Activated T-cell treated with anti-CD3 and anti-CD28 coated beads for 24 hours (primary cell): ENCODE measurements around the gene EFHD2.
"Not testable (repeated sequence)": the region's sequence is repeated elsewhere in the genome, so short reads cannot be mapped to it uniquely, and the experiment has no call there.

Experiments
- DNase-seq: peaks from one replicate; pipeline ENCODE4 v3.0.0-alpha.2; 2020; ENCODE audit warnings: low read depth

EFHD2 gene

DNA sequence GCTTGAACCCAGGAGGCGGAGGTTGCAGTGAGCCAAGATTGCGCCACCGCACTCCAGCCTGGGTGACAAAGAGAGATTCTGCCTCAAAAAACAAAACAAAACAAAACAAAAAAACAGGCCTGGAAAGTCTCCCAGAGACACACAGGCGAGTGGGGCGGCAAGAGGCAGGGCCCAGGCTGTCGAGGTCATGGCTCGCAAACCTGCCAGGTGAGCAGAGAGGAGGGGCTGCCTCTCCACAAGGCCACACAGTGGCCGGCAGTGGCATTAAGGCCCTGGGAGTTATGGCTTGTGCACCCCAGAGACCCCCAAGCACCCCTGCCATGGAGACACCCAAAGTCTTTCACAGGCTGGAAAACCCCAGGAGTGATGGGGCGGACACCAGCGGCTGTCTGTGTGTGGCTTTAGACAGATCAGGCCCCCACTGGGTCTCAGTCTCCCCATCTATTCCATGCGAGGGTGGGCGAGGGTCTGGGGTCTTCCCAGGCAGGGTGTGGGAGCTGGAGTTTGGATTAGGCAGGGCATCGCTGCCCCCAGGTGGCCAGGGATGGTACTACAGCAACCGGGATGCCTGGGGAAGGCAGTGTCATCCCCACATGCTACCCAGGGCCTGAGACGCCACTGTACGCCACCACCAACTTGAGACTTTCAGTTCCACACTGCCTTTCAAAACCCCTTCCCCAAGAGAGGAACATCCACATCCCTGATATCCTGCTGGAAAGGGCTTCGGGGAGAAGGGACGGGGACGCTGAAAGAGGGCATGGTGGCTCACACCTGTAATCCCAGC lies 21.3 kb downstream of the EFHD2 start:
- DNase-seq = peak; percentile 61

GRCh38 chr1:15431571-15431948 lies 21.9 kb downstream of the EFHD2 start:
- DNase-seq = no peak

DNA sequence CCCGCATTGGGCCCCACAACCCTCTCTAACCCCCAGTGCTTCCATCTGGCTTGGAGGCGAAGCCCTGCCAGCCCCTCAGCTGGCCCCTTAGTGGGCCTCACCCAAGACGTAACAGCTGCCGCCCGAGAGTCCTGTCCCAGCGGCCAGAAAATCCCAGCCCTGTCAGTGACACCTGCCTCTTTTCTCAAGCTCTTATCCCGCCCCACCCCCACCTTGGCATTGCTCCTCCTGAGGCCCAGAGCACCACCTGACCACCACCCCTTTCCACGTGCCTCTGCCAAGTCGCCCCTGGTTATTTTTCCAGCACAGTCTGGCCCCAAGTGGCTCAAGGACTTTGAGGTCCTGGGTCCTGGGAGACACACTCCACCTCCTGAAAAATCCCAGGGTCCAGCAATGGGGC lies 22.6 kb downstream of the EFHD2 start:
- DNase-seq = no peak

- no peak for DNase-seq
Observed at GRCh38 chr1:15433471-15433870, 23.8 kb downstream of the EFHD2 start.

- not testable (repeated sequence) for DNase-seq
Observed at GRCh38 chr1:15434739-15435138, 25.1 kb downstream of the EFHD2 start.

DNA sequence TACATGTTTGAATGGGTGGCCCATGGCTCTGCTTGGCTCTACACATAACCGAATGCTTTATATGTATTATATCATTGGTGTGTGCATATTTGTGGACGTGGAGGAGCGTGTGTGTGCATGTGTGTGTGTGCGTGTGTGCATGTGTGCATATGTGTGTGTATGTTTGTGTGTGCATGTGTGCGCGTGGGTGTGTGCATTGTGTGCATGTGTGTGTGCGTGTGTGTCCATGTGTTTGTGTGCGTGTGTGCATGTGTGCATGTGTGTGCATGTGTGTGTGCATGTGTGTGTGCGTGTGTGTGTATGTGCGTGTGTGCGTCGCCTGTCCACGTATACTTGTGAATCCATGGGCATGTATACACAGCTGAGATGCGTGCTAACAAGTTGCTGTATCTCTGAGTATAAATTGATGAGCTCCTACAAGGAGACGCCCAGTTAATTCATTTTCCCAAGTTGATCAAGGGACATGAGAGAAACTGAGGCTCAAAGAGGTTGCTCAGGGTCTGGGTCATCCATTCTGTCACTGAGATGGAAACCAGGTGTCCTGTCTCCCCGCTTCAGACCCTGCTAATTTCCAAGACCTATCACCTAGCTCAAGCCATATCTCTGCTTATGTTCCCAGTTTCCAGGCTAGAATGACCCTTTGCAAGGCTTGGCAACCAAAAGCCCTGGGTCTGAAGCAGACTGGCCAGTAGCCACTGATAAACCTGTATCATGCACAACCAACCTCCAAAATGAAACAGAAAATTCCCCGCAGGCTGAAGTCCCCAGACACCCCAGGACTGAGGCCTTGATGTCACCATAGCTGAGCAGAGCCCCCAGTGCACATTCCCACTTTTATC lies 25.8 kb downstream of the EFHD2 start:
- DNase-seq = no peak

DNA sequence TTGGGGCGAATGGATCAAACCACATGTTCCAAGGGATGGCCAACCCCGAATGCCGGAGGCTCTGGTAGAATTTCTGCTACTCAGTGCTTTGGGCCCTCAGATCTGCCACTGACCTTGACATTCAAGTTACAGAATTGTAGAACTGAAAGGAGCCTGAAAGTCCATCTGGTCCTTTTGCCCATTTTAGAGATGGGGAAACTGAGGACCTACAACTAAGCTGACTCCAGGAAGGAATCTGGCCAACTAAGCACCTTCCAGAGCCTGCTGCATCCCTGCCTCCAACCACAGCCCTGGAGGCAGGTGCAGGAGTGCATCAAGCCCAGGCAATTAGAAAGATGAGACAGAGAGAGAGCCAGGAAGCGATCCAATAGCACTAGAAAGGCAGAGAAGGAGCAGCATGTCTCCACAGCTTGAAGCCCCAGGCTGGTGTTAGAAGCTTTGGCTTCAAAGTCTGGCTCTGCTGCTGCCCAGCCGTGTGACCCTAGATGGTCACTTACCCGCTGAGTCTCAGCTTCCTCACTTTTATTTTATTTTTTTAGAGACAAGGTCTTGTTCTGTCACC lies 27.3 kb downstream of the EFHD2 start:
- no peak for DNase-seq

GRCh38 chr1:15439325-15439724 lies 29.6 kb downstream of the EFHD2 start:
- DNase-seq = no peak

GRCh38 chr1:15440357-15440756 lies 30.7 kb downstream of the EFHD2 start:
- no peak for DNase-seq

DNA sequence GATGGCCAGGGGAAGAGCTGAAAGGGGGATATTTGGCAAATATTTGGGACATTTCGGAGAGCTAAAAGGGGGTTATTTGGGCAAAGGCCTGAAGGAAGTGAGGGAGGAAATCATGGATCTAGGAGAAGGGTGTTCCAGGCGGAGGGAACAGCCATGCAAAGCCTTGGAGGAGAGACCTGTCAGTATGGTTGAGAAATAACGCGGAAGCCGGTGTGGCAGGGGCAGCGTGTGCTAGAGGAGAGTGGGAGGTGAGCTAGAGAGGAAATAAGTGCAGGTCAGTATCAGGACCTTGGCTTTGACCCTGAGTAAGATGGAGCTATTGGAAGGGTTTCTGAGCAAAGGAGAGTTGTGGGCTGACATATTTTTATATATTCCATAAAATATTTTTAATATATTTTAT lies 31.6 kb downstream of the EFHD2 start:
- DNase-seq = no peak

- no peak for DNase-seq
Observed at GRCh38 chr1:15442119-15442518, 32.4 kb downstream of the EFHD2 start.

- DNase-seq = no peak
Observed at GRCh38 chr1:15442759-15443158, 33.1 kb downstream of the EFHD2 start.

- DNase-seq = no peak
Observed at GRCh38 chr1:15443281-15443680, 33.6 kb downstream of the EFHD2 start.

GRCh38 chr1:15444468-15445389 lies 35.0 kb downstream of the EFHD2 start:
- DNase-seq = no peak

DNA sequence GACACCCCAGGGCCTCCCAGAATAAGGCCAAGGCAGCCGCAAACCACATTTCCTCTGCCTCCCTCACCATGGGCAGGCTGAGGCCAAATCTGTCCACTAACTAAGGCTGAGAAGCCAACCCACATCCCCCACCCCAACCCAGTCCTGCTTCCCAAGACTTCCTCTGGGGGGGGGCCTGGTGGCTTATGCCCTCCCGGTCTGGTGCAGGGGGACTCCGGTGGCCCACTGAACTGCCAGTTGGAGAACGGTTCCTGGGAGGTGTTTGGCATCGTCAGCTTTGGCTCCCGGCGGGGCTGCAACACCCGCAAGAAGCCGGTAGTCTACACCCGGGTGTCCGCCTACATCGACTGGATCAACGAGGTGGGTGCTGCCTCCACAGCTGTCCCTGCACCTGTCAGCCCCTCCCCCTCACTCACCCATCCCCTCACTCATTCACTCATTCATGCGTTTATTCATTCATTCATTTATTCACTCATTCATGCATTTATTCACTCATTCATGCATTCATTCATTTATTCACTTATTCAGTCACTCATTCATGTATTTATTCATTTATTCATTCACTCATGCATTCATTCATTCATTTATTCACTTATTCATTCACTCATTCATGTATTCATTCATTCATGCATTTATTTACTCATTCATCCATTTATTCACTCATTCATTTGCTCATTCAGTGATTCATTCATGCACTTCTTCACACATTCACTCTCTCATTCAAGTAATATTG lies 35.9 kb downstream of the EFHD2 start:
- DNase-seq = no peak

- DNase-seq = no peak
Observed at GRCh38 chr1:15446212-15446611, 36.5 kb downstream of the EFHD2 start.

GRCh38 chr1:15448877-15449462 lies 39.3 kb downstream of the EFHD2 start:
- DNase-seq = no peak

- DNase-seq = no peak
Observed at GRCh38 chr1:15449567-15449966, 39.9 kb downstream of the EFHD2 start.

DNA sequence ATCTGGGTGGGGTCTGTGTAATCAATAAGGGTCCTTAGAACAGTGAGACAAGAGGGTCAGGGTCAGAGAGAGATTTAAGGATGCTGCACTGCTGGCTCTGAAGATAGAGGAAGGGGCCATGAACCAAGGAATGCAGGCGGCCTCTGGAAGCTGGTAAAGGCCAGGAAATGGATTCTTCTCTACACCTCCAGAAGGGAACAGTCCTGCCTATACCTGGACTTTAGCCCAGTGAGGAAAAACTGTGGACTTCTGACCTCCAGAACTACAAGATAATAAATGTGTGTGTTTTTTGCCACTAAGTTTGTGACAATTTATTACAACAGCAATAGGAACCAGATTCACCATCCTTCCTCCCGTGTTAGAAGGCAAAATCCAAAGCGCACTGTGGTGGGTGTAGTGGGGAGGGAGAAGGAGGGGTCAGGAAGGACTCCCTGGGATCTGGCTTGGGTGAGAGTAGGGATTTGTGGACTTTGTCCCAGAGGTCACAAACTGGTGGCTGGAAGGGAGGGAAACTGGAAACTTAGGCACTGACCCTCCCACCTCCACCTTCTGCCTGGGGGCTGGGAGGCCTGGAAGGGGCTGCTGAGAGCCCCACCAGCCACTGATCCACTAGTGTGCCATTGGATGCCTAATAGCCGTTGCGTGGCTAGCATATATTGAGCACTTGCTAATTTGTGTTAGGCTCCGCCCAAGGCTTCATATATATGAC lies 41.5 kb downstream of the EFHD2 start:
- DNase-seq = no peak

DNA sequence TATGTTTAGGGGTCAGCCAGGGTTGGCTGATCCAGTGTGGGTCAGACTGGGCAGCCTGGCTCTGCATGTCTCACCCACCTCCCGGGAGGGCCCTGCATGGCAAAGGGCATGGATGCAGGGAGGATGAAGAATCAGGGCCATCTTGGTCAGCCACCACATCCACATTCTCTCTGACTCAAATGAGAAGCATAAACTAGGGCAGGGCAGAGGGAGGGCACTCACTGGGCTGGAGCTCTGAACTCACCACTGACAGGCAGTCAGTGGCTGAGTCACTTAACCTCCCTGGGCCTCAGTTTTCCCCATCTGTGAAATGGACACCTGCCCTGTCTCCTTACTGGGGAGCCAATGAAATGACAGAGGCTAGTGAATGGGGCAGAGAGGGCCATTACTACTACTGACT lies 42.5 kb downstream of the EFHD2 start:
- no peak for DNase-seq
